Measurements from ENCODE around the gene FABP2.

FABP2 gene

DNA sequence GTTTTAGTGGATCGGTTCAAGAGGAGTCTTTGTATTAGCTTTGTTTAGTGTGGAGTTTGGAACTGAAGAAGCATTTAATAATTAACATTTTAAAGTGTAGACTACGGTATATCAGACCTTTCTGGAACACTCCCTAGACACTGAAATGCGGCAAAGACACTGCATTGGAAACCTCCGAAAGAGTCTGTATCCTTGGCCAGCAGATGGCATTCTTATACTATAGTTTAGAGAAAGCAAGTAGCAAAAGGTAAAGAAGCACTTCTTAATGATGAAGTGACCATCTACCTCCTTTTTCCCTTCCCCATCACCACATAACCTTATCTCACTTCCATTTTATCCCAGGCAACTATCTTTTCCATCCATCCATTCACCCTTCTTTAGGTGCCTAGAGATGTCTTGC is 7.6 kb downstream of the FABP2 start:
- DNase-seq = peak; percentile 56
- H3K14ac ChIP-seq (ENCODE audit: low read length in 2 of 2) = no peak overlapping the region

GRCh38 chr4:119313237-119313636 is 8.7 kb downstream of the FABP2 start:
- Histone ChIP-seq H3K36me3 (ENCODE audit: control insufficient read depth in 1 of 2, insufficient read depth in 2 of 2, low read depth in 1 of 2, low read length in 2 of 2) (no peaks in the 10 kb centered on the region), H3K4ac (ENCODE audit: low read depth in 1 of 2, low read length in 2 of 2) (no peak overlapping the region), H3K9me3 (ENCODE audit: control insufficient read depth, low read length) (no peaks in the 10 kb centered on the region), H2AFZ (ENCODE audit: low read depth, low read length) (no peak overlapping the region), H2AK5ac (ENCODE audit: low read length, severe bottlenecking) (no peak overlapping the region), H2BK12ac (ENCODE audit: low read length in 2 of 2) (no peak overlapping the region), H3K27ac (ENCODE audit: low read length, poor library complexity, severe bottlenecking) (no peak overlapping the region), H2BK5ac (ENCODE audit: low read depth, low read length, poor library complexity, severe bottlenecking) (no peak overlapping the region), H3K9ac (ENCODE audit: low read length) (no peak overlapping the region), H3K4me2 (ENCODE audit: low read length, poor library complexity, severe bottlenecking) (no peak overlapping the region), H3K79me1 (replicated peaks; ENCODE audit: low read length, poor library complexity, severe bottlenecking) (no peaks in the 10 kb centered on the region), H3K27me3 (ENCODE audit: control insufficient read depth in 1 of 2, insufficient read depth in 1 of 2, low read length in 2 of 2) (no peaks in the 10 kb centered on the region), H4K8ac (ENCODE audit: low read length) (no peak overlapping the region), H3K18ac (ENCODE audit: low read depth in 1 of 2, low read length in 2 of 2) (no peak overlapping the region), H3K23ac (ENCODE audit: low read length in 2 of 2) (no peak overlapping the region), H3K14ac (ENCODE audit: low read length in 2 of 2) (no peak overlapping the region), H4K91ac (ENCODE audit: low read length) (no peak overlapping the region), H3K4me3 (ENCODE audit: insufficient read depth in 1 of 2, low read depth in 1 of 2, low read length in 2 of 2) (no peak overlapping the region), H3K4me1 (ENCODE audit: control insufficient read depth, insufficient read depth, low read depth, low read length) (peaks cover 1% of the 10 kb centered on the region), H2BK120ac (ENCODE audit: low read depth, low read length) (no peak overlapping the region), H2BK15ac (ENCODE audit: low read depth, poor library complexity, severe bottlenecking) (no peak overlapping the region)
- DNase-seq = no peak

More for the DNA sequence above, 7.6 kb downstream of the FABP2 start:
- no peak overlapping the region for H2AFZ ChIP-seq (ENCODE audit: low read depth, low read length)
- no peak overlapping the region for H2AK5ac ChIP-seq (ENCODE audit: low read length, severe bottlenecking)
- H3K4me1 ChIP-seq (ENCODE audit: control insufficient read depth, insufficient read depth, low read depth, low read length) = peaks cover 1% of the 10 kb centered on the region
- no peak overlapping the region for H3K27ac ChIP-seq (ENCODE audit: low read length, poor library complexity, severe bottlenecking)
- H3K18ac ChIP-seq (ENCODE audit: low read depth in 1 of 2, low read length in 2 of 2) = no peak overlapping the region
- peak overlapping the region; percentile 76 for H3K9ac ChIP-seq (ENCODE audit: low read length)
- H3K4ac ChIP-seq (ENCODE audit: low read depth in 1 of 2, low read length in 2 of 2) = no peak overlapping the region
- H3K9me3 ChIP-seq (ENCODE audit: control insufficient read depth, low read length) = no peaks in the 10 kb centered on the region
- H3K23ac ChIP-seq (ENCODE audit: low read length in 2 of 2) = no peak overlapping the region
- H3K27me3 ChIP-seq (ENCODE audit: control insufficient read depth in 1 of 2, insufficient read depth in 1 of 2, low read length in 2 of 2) = no peaks in the 10 kb centered on the region
- no peaks in the 10 kb centered on the region for H3K36me3 ChIP-seq (ENCODE audit: control insufficient read depth in 1 of 2, insufficient read depth in 2 of 2, low read depth in 1 of 2, low read length in 2 of 2)
- H2BK15ac ChIP-seq (ENCODE audit: low read depth, poor library complexity, severe bottlenecking) = no peak overlapping the region
- no peak overlapping the region for H2BK5ac ChIP-seq (ENCODE audit: low read depth, low read length, poor library complexity, severe bottlenecking)
- H4K91ac ChIP-seq (ENCODE audit: low read length) = no peak overlapping the region
- H3K4me3 ChIP-seq (ENCODE audit: insufficient read depth in 1 of 2, low read depth in 1 of 2, low read length in 2 of 2) = no peak overlapping the region
- no peak overlapping the region for H2BK120ac ChIP-seq (ENCODE audit: low read depth, low read length)
- WGBS = 0% methylated on average over 3 of the region's 4 CpGs
- H3K4me2 ChIP-seq (ENCODE audit: low read length, poor library complexity, severe bottlenecking) = no peak overlapping the region
- no peak overlapping the region for H2BK12ac ChIP-seq (ENCODE audit: low read length in 2 of 2)
- H4K8ac ChIP-seq (ENCODE audit: low read length) = no peak overlapping the region
- H3K79me1 ChIP-seq (replicated peaks; ENCODE audit: low read length, poor library complexity, severe bottlenecking) = no peaks in the 10 kb centered on the region

DNA sequence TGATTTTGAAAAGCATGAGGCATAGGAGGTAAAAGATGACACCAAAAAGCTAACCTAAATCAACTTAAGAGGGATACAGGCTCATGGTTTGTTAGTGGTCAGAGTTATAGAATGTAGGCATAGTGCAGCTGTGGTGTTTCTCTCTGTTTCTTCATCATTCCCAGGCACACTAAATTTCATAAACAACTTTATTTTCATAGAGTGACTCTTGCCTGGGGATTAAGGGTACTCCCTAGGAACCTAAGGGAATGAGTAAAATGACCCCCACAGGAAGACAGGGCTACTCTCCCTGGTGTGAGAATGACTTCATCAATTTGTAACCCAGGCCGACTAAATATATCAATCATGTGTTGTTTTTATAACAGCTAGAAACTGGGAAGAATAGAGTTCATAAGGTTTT is 11.1 kb downstream of the FABP2 start:
- no peak for DNase-seq
- no peak overlapping the region for H3K4me3 ChIP-seq (ENCODE audit: insufficient read depth in 1 of 2, low read depth in 1 of 2, low read length in 2 of 2)
- WGBS = no CpG with 5 or more reads among the region's 1 CpG
- H2BK12ac ChIP-seq (ENCODE audit: low read length in 2 of 2) = no peak overlapping the region
- H3K79me1 ChIP-seq (replicated peaks; ENCODE audit: low read length, poor library complexity, severe bottlenecking) = no peaks in the 10 kb centered on the region
- no peak overlapping the region for H2BK120ac ChIP-seq (ENCODE audit: low read depth, low read length)
- H3K36me3 ChIP-seq (ENCODE audit: control insufficient read depth in 1 of 2, insufficient read depth in 2 of 2, low read depth in 1 of 2, low read length in 2 of 2) = no peaks in the 10 kb centered on the region
- H2BK15ac ChIP-seq (ENCODE audit: low read depth, poor library complexity, severe bottlenecking) = no peak overlapping the region
- no peak overlapping the region for H3K27ac ChIP-seq (ENCODE audit: low read length, poor library complexity, severe bottlenecking)
- H4K91ac ChIP-seq (ENCODE audit: low read length) = no peak overlapping the region
- H3K27me3 ChIP-seq (ENCODE audit: control insufficient read depth in 1 of 2, insufficient read depth in 1 of 2, low read length in 2 of 2) = no peaks in the 10 kb centered on the region
- H3K9ac ChIP-seq (ENCODE audit: low read length) = no peak overlapping the region
- H2AK5ac ChIP-seq (ENCODE audit: low read length, severe bottlenecking) = no peak overlapping the region
- H3K23ac ChIP-seq (ENCODE audit: low read length in 2 of 2) = no peak overlapping the region
- H2AFZ ChIP-seq (ENCODE audit: low read depth, low read length) = no peak overlapping the region
- H4K8ac ChIP-seq (ENCODE audit: low read length) = no peak overlapping the region
- no peaks in the 10 kb centered on the region for H3K9me3 ChIP-seq (ENCODE audit: control insufficient read depth, low read length)
- no peak overlapping the region for H2BK5ac ChIP-seq (ENCODE audit: low read depth, low read length, poor library complexity, severe bottlenecking)
- peaks cover 1% of the 10 kb centered on the region for H3K4me1 ChIP-seq (ENCODE audit: control insufficient read depth, insufficient read depth, low read depth, low read length)
- no peak overlapping the region for H3K14ac ChIP-seq (ENCODE audit: low read length in 2 of 2)
- H3K4me2 ChIP-seq (ENCODE audit: low read length, poor library complexity, severe bottlenecking) = peak overlapping the region; percentile 37
- no peak overlapping the region for H3K4ac ChIP-seq (ENCODE audit: low read depth in 1 of 2, low read length in 2 of 2)
- no peak overlapping the region for H3K18ac ChIP-seq (ENCODE audit: low read depth in 1 of 2, low read length in 2 of 2)

DNA sequence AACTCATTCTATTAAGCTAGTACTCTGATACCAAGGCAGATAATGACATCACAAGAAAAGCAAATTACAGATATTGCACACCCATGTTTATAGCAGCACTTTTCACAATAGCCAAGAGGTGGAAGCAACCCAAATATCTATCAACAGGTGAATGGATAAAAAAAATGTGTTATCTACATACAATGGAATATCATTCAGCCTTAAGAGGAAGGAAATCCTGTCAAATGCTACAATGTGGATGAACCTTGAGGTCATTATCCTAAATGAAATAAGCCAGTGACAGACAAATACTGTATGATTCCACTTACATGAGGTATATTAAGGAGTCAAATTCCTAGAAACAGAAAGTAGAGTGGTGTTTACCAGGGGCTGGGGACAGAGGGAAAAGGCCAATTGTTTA is 14.3 kb downstream of the FABP2 start:
- no peak overlapping the region for H3K14ac ChIP-seq (ENCODE audit: low read length in 2 of 2)
- no peaks in the 10 kb centered on the region for H3K27me3 ChIP-seq (ENCODE audit: control insufficient read depth in 1 of 2, insufficient read depth in 1 of 2, low read length in 2 of 2)
- H3K23ac ChIP-seq (ENCODE audit: low read length in 2 of 2) = no peak overlapping the region
- H2AFZ ChIP-seq (ENCODE audit: low read depth, low read length) = no peak overlapping the region
- no peaks in the 10 kb centered on the region for H3K36me3 ChIP-seq (ENCODE audit: control insufficient read depth in 1 of 2, insufficient read depth in 2 of 2, low read depth in 1 of 2, low read length in 2 of 2)
- H3K4ac ChIP-seq (ENCODE audit: low read depth in 1 of 2, low read length in 2 of 2) = no peak overlapping the region
- H2BK15ac ChIP-seq (ENCODE audit: low read depth, poor library complexity, severe bottlenecking) = no peak overlapping the region
- no peak overlapping the region for H2BK5ac ChIP-seq (ENCODE audit: low read depth, low read length, poor library complexity, severe bottlenecking)
- H4K91ac ChIP-seq (ENCODE audit: low read length) = no peak overlapping the region
- no peaks in the 10 kb centered on the region for H3K9me3 ChIP-seq (ENCODE audit: control insufficient read depth, low read length)
- H3K27ac ChIP-seq (ENCODE audit: low read length, poor library complexity, severe bottlenecking) = no peak overlapping the region
- H3K4me2 ChIP-seq (ENCODE audit: low read length, poor library complexity, severe bottlenecking) = no peak overlapping the region
- no peak overlapping the region for H3K18ac ChIP-seq (ENCODE audit: low read depth in 1 of 2, low read length in 2 of 2)
- H2AK5ac ChIP-seq (ENCODE audit: low read length, severe bottlenecking) = no peak overlapping the region
- no peak overlapping the region for H2BK120ac ChIP-seq (ENCODE audit: low read depth, low read length)
- H3K9ac ChIP-seq (ENCODE audit: low read length) = no peak overlapping the region
- no peak overlapping the region for H3K4me3 ChIP-seq (ENCODE audit: insufficient read depth in 1 of 2, low read depth in 1 of 2, low read length in 2 of 2)
- DNase-seq = no peak
- peaks cover 1% of the 10 kb centered on the region for H3K4me1 ChIP-seq (ENCODE audit: control insufficient read depth, insufficient read depth, low read depth, low read length)
- no peaks in the 10 kb centered on the region for H3K79me1 ChIP-seq (replicated peaks; ENCODE audit: low read length, poor library complexity, severe bottlenecking)
- H4K8ac ChIP-seq (ENCODE audit: low read length) = no peak overlapping the region
- no peak overlapping the region for H2BK12ac ChIP-seq (ENCODE audit: low read length in 2 of 2)
